Suppressor macrophage treated with lipopolysaccharide for 1 hour (primary cell): ENCODE measurements around the gene NAPG.
"Not testable (repeated sequence)": the region's sequence is repeated elsewhere in the genome, so short reads cannot be mapped to it uniquely, and the experiment has no call there.

Experiments used
- DNase-seq, 3 donors: peaks; one replicate each; pipeline ENCODE4 v3.0.0-alpha.2; 2020 to 2022

Gene NAPG

DNA sequence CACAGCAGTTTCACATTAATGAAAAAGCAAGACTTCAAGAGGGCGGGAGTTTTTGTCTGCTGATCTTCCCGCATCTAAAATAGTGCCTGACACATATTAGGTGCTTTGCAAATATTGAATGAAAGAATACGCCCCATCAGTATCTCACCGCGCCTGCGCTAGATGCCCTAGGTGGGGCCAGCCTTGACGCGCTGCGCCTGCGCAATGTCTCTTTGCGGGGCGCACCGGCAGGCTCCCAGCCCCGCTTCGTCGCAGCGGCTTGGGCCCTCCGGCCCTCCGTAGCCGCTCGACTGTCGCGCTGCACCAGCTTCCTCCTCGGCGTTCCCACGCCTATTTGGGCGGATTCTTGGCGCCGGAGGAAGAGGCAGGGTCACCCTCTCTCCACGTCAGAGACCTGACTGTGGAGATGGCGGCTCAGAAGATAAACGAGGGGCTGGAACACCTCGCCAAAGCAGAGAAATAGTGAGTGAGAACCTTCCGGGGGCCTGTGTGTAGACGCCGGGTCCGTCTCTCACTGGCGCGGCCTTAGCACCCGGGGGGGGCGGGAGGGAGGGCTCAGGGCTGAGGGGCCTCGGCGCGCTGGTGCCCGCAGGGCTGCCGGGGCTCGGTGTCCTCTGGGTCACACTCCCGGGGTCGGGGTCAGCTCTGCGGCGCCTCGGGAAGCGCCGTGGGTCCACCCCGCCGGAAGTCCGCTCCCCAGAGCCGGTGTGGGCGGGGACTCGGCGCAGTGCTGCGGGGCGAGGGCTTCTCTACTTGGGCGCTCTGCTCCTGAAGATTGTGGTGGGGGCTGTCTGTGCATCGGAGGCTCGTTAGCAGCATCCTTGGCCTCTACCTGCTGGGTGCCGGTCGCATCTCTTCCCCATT is at the start of gene NAPG:
NAPG (plus strand) TSS at position 331 of the 864 bp plus-strand sequence; CDS start at position 407, 76 bp downstream.
- DNase-seq, result peak; percentile 96 to 99 (median 98)

DNA sequence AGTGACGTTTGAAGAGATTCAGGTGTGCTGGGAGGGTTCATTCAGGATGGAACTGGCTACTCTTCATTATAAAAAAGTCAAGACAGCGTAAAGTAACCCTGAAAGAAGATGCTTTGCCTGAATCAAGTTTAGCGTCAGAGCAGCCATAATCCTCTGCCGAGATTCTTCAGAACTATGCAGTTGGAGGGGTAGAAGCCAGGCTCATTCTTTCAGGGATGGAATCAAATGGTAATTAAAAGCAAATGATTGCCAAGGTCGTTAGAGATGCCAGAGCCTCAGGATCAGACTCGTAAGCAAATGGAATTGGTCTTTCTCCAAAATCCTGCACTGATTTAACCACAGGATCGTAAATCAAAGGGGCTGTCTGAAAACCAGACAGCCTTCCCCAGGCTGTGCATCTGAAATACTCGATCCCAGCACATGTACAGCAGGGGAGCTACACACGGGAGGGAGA is 49.5 kb upstream of the NAPG start:
- DNase-seq, result no peak

DNA sequence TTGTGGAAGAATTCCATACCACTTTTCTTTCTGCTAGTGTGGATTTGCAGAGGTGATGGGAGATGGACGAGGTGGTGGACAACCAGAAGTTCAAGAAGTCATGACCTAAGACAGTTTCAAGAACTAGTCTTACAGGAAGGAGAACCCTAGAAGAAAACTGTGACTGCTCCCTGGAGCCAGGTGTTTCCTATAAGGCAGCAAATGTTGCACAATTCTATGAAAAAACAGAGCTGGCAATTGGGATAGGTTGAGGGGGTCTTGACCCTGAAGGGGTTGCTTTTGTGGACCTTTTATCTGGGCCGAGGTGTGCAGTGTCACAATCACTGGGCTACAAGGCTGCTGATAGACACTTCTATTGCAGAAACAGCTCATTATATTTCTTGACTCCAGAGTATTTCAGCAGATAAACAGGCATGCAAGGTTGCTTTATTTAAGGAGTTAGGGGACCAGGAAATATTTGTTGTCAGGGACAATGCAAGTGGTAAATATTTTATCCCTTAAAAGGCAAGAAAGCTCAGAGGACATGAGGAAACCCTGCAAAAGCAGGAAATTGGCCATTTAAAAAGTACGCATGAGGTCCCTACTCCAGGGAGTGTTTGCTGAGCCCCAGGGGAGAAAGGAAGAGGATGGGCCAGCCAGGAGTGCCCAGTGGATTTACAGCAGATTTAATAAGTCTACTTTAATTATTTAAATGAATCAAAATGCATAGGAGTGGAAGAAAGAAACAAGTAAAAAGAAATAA is 48.5 kb upstream of the NAPG start:
- no peak for DNase-seq

DNA sequence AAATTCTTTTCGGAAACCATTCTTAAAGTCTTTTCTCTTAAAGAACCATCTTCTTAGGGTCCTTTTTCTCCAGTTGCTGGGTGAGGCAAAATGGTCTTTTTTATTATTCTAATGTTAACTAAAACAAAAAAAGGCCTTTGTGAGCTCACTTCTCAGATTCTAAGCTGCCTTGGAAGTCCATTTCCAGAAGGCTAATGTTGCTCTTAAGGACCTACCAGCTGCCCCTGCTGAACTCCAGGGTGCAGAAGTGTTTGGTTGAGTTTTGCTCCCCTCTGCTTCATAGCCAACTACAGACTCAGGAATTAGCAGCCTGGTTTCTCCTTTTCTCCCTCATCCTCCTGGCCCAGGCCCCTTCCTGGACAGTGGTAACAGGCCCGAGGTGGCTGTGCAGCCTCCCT is 48.0 kb upstream of the NAPG start:
- DNase-seq, result no peak

DNA sequence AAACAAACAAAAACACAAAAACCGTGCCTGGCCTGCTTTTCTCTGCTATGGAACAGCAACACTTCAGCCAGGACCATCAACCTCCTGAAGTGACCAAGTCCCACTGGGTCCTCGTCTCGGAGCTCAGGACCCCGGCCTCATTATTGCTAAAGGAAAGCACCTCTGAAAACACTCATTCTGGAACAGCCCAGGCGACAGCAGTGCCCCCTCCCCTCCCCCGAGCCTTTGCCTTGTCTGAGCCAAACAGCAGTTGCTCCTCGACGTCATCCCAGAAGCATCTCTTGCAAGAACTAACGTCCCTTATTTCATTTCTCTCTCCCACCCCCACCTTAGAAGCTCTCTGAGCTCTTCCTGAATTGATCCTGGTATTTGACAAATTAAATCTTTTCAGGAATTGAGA is 44.0 kb upstream of the NAPG start:
- DNase-seq, result no peak

DNA sequence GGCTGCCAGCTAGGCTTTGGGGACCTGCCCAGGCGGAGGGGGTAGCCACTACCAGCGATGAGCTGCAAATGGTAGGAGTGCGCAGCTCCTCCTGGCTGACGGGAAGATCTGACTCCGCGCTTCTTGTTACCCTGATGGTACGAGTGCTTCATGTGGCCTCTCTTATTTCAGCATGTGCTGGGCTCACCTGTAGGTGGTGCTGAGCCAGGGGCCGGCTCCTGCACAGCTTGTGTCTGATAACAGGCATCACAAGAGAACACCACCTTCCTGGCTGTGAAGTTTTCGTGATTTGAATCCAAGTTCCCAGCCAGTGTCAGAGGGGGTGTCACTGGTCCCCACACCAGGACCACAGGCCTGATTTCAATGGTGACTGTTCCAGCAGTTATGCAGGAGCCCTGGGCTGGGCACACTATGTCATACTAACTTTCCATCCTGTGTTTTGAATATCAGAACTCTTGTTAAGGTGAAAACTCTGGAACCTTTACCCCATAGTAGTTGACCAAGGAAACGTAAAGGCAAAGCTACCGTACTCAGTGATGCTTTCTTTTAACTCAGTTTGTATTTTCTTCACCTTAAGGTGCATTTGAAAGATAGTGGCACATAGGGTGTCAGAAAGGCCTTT is 43.4 kb upstream of the NAPG start:
- DNase-seq, result no peak

DNA sequence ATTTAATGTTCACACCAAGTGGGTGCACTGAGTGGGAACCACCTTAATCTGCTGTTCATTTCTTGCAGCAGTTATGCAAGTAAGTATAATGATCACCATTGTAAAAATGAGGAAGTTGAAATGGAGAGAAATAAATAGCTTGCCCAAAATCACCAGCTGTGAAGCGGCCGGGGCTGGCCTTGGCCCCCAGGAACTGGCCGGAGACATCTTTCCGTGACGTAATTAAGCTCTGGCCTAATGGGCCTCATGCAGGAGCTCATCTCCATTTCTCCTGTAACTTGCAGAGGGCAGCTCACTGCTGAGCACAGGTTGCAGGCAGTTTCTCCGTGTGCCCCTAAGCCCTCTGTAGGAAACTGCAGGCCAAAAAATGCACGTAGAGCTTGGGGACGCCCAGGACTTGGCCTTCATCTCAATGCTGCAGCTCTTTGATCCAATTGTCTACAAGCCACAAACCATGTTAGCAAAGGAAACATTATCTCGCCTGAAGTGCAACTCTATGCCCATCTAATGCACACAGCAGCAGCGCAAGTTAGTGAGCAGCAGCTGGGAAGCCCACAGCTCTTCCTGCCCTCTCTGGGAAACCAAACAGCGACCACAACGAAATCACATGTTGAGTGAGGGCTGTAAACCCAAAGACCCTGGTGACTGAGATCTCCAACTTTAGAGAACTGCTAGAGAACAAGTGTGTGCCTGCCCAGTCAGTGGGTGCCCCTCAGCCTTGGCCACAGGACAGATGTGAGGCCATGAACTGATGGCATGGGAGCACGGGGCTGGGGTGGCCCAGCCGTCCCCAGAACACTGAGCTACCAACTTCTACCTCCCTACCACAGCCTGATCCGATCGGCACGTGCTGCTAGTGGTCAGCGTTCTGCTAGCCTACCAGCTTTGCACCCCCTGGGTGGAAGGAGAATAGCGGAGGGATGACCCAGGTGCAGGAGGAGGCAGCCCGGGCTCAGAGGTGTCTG is 42.6 kb upstream of the NAPG start:
- DNase-seq, result peak; percentile 66 to 71 (median 70)

DNA sequence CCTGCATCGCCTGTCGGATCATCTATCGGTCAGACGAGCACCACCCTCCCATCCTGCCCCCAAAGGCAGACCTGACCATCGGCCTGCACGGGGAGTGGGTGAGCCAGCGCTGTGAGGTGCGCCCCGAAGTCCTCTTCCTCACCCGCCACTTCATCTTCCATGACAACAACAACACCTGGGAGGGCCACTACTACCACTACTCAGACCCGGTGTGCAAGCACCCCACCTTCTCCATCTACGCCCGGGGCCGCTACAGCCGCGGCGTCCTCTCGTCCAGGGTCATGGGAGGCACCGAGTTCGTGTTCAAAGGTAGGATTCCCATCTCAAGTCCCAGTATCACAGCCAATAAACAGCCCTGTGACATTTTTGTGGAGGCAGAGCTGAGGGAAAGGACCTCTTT is 40.4 kb upstream of the NAPG start:
- no peak for DNase-seq

DNA sequence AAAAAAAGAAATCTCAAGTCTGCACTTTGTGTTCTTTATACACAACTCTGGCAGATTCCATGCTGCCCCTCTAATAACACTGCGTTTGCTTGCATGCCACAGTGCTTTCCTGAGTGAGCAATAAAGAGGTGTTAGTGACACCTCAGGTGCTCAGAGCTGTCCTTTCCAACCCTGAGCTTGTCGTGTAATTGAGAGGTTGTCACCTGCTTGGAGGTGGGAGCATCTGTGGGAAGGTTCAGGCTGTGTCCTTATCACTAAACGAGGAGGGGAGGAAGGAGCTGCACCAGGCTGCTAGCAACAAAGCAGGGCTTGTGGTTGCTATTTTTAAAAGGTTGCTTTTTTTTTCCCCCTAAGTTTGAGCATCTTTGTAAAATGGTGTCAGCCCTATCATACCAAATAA is 39.5 kb upstream of the NAPG start:
- no peak for DNase-seq

DNA sequence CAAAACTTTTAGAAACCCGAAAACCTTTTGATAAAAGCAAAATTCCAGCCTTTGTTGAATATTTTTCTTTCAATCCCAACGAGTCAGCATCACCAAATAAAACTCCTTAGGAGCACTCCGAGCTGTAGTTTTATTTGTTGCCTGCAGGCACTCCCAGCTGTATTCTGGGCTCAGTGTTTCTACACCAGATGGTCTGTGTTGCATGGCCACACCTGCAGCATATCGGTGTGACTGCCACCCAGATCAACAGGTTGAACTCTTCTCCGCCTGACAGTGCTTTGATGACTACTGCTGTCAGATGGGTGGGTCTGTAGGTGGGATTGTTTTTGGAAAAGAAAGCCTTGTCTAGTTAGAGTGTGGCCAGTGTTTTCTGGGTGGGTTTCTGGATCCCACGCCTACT is 38.7 kb upstream of the NAPG start:
- no peak for DNase-seq

DNA sequence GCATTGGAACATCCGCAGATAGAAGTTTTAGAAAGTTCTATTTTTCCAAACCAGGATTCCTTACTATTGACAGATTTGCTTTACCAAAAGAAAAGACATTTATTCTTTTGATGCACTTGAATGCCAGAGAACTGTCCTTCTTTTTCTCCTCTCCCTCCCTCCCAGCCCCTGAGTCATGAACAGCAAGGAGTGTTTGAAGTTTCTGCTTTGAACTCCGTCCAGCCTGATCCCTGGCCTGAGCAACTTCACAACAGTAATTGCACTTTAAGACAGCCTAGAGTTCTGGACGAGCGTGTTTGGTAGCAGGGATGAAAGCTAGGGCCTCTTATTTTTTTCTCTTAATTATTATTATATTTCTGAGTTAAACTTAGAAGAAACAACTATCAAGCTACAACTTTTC is 37.8 kb upstream of the NAPG start:
- DNase-seq, result no peak

DNA sequence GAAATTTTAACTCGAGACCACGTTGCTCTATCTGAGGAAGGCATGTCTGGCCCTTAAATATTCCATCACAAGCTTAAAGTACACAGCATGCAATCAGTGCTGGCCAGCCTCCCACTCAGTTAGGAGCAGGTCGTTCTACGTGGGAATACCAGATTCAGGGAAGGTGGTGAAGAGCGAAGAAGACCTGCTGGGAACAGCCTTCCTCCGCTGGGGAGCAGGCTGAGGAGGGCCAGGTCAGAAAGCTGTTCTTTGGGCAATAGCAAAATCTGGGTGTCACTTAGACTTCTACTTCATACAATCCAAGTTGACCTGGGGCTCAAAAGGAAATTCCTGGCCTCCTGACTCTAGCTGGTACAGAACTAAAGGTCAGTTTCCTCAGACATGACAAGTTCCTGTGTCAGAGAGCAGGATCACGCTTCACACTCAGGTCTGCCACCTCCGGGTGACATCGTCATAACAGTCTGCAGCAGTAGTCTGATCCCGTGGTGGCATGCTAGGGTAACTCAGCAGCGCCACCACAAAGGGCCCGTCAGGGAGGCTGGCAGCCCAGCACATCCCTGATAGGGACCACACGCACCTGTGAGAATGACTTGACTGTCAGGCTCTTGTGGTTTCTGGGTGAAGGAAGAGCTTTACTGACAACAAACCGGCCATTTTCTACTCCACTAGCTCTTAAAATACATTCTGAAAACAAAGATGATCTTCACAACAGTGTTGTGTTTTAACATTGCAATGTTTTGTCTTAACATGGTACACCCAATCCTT is 35.2 kb upstream of the NAPG start:
- peak; percentile 66 to 70 (median 68) for DNase-seq

DNA sequence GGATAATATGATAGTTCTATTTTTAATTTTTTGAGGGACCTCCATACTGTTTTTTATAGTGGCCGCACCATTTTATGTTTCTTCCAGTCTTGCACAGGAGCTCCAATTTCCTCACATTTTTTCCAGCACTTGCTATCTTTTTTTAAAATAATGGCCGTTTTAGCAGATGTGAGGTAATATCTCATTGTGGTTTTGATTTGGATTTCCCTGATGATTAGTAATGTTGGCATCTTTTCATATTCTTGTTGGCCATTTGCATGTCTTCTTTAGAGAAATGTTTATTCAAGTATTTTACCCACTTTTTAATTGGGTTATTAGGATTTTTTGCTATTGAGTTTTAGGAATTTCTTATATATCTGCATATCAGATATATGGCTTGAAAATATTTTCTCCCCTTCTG is 29.9 kb upstream of the NAPG start:
- DNase-seq, result peak in 1 of 3 donors; percentile 39

DNA sequence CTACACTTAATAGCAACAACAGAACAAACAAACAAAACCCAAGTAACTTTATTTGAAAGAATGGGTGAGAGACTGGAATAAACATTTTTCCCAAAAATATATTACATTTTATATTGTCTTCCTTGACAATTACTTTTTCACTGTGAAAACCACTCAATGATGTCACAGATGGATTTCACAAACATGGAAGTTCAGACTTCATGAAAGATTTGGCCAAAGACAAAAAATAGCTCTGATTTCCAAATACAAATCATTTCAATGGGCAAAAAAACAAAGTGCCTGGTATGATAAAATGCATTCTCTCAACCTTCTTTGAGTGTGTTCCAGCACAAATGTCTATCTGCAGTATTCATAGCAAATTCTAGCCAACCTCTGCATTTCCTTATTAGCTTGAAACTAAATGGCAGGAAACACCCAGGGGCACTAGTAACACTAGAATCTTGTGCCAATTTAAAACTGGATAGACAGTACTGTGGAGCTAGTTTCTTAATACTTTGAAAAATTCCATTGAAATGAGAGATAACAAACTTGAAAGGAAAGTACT is 28.5 kb upstream of the NAPG start:
- peak; percentile 47 to 73 (median 53) for DNase-seq

DNA sequence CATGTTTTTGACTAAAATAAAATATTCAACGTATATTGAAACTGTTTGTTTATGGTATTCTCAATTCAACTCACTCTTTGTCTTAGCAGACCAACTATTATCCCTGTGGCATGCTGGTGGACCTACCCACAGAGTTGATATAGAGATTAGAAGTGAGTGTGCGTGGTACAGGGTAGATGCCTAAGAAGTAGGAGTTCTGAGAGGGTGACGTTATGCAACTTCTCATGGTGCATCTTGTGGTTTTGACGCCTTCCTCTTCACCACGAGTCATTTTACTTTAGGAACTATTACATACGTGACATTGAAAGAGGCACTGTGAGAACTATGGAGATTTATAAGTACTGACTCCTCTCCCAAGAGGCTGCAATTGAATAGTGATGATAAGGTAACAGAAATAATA is 26.6 kb upstream of the NAPG start:
- peak; percentile 74 to 90 (median 84) for DNase-seq

DNA sequence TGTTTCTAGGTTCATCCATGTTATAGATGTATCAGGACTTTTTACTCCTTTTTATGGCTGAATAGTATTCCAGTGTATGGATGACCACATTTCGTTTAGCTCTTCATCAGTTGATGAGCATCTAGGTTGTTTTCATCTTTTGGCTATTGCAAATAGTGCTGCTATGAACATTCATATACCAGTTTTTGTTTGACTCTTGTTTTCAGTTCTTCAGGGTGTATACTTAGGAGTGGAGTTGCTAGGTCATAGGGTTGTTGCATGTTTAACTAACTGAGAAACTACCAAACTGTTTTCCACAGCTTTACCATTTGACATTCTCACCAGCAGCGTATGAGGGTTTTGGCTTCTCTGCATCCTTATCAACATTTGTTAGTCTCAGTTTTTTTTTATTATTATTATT is 25.8 kb upstream of the NAPG start:
- no peak for DNase-seq

DNA sequence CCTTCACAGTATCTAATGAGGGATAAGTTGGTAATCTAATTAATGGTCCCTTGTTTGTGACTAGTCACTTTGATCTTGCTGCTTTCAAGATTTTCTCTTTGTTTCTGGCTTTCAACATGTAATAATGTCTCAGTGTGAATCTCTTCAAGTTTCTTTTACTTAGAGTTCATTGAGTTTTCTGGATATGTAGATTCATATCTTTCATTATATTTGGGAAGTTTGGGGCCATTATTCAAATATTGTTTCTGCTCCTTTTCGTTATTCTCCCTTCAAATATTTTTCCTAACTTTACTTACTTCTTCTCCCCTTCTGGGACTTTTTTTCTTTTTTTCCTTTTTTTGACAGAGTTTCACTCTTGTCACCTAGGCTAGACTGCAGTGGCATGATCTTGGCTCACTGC is 21.1 kb upstream of the NAPG start:
- DNase-seq, result no peak

DNA sequence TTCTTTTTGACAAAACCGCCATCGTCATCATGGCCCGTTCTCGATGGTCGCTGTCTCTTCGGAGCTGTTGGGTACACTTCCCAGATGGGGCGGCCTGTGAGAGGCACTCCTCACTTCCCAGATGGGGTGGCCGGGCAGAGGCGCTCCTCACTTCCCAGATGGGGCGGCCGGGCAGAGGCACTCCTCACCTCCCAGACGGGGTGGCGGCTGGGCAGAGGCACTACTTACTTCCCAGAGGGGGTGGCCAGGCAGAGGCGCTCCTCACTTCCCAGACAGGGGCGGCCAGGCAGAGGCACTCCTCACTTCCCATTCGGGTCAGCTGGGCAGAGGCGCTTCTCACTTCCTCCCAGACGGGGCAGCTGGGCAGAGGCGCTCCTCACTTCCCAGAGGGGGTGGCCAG is 19.9 kb upstream of the NAPG start:
- not testable (repeated sequence) for DNase-seq

DNA sequence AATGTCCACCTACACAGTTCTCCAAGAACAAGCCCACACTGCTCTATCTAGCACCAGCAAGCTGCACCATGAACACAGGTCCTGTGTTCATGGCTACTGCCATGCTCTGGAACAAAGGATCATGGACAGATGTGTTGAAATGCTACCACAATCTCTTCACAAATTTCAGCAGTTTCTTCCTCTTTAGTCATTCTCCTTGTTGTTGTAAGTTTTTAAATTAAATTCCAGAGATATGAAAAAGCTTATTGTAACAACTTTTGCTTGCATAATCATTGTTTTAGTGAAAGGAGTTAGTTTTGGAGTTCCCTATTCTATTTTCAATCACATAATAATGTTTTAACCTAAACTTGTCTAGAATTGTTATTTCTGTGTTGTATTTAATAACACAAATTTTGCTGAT is 17.2 kb upstream of the NAPG start:
- DNase-seq, result peak in 2 of 3 donors; percentile 30 to 39

DNA sequence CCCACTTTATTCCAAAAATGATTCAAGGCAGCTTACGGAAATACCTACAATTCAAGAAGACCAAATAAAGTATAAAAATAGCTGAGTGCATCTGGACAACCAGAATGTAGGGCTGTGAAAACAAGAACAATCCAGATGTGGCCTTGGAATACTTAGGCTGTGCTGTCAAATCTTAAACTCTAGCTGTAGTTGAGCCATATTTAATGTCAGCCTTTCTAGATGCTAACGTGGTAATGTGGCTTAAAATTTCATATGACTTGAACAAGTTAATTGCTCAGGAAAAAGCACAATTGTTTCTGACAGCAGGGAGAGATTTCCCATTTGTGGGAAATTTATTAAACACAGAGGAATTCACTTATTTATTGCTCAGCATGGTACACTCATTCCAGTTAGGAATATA is 14.6 kb upstream of the NAPG start:
- DNase-seq, result no peak

DNA sequence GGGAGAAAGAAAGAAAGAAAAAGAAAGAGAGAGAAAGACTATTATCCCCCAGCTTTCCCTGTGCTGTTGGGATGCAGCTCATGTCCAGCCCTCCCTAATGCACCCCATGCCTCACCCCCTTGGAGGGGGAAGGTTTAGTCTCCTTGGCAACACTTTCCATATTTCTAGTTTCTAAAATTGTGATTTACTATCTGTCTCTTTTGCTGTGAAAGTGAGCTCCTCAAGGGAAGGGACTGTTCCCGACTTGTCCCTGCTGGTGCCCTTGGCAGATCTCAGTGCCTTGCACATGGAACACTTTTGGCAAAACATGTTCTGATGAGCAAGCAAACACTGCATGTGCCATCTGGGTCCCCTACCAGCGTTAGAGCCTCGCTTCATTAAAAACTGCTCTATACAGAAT is 11.7 kb upstream of the NAPG start:
- DNase-seq, result no peak
